ENCODE data around the gene RPGR.

RPGR gene

GRCh38 chrX:38256019-38256418 lies 71.3 kb downstream of the RPGR start:
- DNase-seq (ENCODE audit: low read depth) = no peak

GRCh38 chrX:38249965-38250364 lies 77.3 kb downstream of the RPGR start:
- no peak for DNase-seq (ENCODE audit: low read depth)

GRCh38 chrX:38247051-38247450 lies 80.3 kb downstream of the RPGR start:
- no peak for DNase-seq (ENCODE audit: low read depth)

- DNase-seq (ENCODE audit: low read depth) = no peak
Measured at GRCh38 chrX:38240541-38240940, 86.8 kb downstream of the RPGR start.

- DNase-seq (ENCODE audit: low read depth) = no peak
Measured at GRCh38 chrX:38236901-38237615, 90.3 kb downstream of the RPGR start.

GRCh38 chrX:38233891-38234667 lies 93.2 kb downstream of the RPGR start:
- no peak for DNase-seq (ENCODE audit: low read depth)

GRCh38 chrX:38232079-38232686 lies 95.1 kb downstream of the RPGR start:
- no peak for DNase-seq (ENCODE audit: low read depth)

GRCh38 chrX:38225093-38225492 lies 102.2 kb downstream of the RPGR start:
- no peak for DNase-seq (ENCODE audit: low read depth)

- DNase-seq (ENCODE audit: low read depth) = no peak
Measured at GRCh38 chrX:38224160-38224559, 103.1 kb downstream of the RPGR start.

- no peak for DNase-seq (ENCODE audit: low read depth)
Measured at GRCh38 chrX:38221391-38221929, 105.8 kb downstream of the RPGR start.

- DNase-seq (ENCODE audit: low read depth) = no peak
Measured at GRCh38 chrX:38220415-38221390, 106.6 kb downstream of the RPGR start, which contains the start of gene SRPX. Gene SRPX, minus strand, starts transcription at chrX:38220871. Its CDS starts 79 bp downstream, at chrX:38220792.

- DNase-seq (ENCODE audit: low read depth) = no peak
Measured at GRCh38 chrX:38220024-38220414, 107.3 kb downstream of the RPGR start.
